ENCODE measurements around the gene RNF187. TPM values are rescaled to one million over a fixed set of nuclear protein-coding genes. Genes with fewer than 3 reads are reported as not detected.
A peak's percentile ranks its signal among the peaks of the same experiment; 100 is the strongest.

The RNF187 gene
- total and polyA plus RNA-seq, 2 of the 4 experiments (the other 2 are of a cell fraction): 14.0 to 55.4 TPM

- H2AFZ ChIP-seq (replicated peaks; ENCODE audit: low read length, poor library complexity): peak overlapping the region; percentile 73
- dilution Hi-C loops (cut with HindIII; ENCODE audit: low sequenced_read_pairs, unreplicated experiment): no loop called here
- 56% methylated on average over 3 of the region's 7 CpGs; no CpG with 5 or more reads in 1 of the 2 experiments for WGBS, 2 experiments (ENCODE audit: extremely low coverage in 2 of 2, insufficient read length in 1 of 2)
These were observed 14.5 kb upstream of the RNF187 start for GRCh38 chr1:228472655-228473054.

More at GRCh38 chr1:228472655-228473054, 14.5 kb upstream of the RNF187 start:
- no peaks in the 10 kb centered on the region for H3K9me3 ChIP-seq (ENCODE audit: control insufficient read depth, insufficient read depth, low read length)
- no peak overlapping the region for H2AK9ac ChIP-seq (replicated peaks; ENCODE audit: low read depth, low read length, poor library complexity)
- TF ChIP-seq MAZ (IDR thresholded peaks at IDR 0.05; ENCODE audit: borderline replicate concordance, low read depth, low read length) (no peak), RCOR1 (IDR thresholded peaks at IDR 0.05; ENCODE audit: insufficient replicate concordance, low read length) (no peak), MXI1 (IDR thresholded peaks at IDR 0.05; ENCODE audit: borderline replicate concordance, low read depth, low read length) (no peak), USF2 (IDR thresholded peaks at IDR 0.05; ENCODE audit: low read depth, low read length) (no peak), CHD1 (IDR thresholded peaks at IDR 0.05; ENCODE audit: low read depth, low read length) (no peak), POLR2A (IDR thresholded peaks at IDR 0.05; ENCODE audit: low read depth, low read length) (no peak), SMC3 (IDR thresholded peaks at IDR 0.05; ENCODE audit: low read depth, low read length) (no peak), RFX5 (IDR thresholded peaks at IDR 0.05; ENCODE audit: low read depth, low read length) (no peak), MAFK (IDR thresholded peaks at IDR 0.05; ENCODE audit: low read depth, low read length) (no peak), BHLHE40 (IDR thresholded peaks at IDR 0.05; ENCODE audit: low read depth, low read length) (no peak), NFE2L2 (IDR thresholded peaks at IDR 0.05; ENCODE audit: low read depth, low read length) (no peak), RAD21 (IDR thresholded peaks at IDR 0.05; ENCODE audit: low read length) (no peak), FOS (IDR thresholded peaks at IDR 0.05; ENCODE audit: low read depth, low read length) (no peak), CEBPB (IDR thresholded peaks at IDR 0.05; ENCODE audit: low read depth, low read length) (no peak)
- TF ChIP-seq, protein P1, sequence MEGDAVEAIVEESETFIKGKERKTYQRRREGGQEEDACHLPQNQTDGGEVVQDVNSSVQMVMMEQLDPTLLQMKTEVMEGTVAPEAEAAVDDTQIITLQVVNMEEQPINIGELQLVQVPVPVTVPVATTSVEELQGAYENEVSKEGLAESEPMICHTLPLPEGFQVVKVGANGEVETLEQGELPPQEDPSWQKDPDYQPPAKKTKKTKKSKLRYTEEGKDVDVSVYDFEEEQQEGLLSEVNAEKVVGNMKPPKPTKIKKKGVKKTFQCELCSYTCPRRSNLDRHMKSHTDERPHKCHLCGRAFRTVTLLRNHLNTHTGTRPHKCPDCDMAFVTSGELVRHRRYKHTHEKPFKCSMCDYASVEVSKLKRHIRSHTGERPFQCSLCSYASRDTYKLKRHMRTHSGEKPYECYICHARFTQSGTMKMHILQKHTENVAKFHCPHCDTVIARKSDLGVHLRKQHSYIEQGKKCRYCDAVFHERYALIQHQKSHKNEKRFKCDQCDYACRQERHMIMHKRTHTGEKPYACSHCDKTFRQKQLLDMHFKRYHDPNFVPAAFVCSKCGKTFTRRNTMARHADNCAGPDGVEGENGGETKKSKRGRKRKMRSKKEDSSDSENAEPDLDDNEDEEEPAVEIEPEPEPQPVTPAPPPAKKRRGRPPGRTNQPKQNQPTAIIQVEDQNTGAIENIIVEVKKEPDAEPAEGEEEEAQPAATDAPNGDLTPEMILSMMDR (conservative IDR thresholded peaks at IDR 0.05; ENCODE audit: low read depth, low read length): no peak
- TF ChIP-seq, protein P2, sequence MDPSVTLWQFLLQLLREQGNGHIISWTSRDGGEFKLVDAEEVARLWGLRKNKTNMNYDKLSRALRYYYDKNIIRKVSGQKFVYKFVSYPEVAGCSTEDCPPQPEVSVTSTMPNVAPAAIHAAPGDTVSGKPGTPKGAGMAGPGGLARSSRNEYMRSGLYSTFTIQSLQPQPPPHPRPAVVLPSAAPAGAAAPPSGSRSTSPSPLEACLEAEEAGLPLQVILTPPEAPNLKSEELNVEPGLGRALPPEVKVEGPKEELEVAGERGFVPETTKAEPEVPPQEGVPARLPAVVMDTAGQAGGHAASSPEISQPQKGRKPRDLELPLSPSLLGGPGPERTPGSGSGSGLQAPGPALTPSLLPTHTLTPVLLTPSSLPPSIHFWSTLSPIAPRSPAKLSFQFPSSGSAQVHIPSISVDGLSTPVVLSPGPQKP (IDR thresholded peaks at IDR 0.05; ENCODE audit: borderline replicate concordance, low read depth, low read length): no peak
- no peak overlapping the region for H2BK120ac ChIP-seq (ENCODE audit: low read depth, low read length)
- H3K14ac ChIP-seq (replicated peaks; ENCODE audit: low read depth, low read length): no peak overlapping the region
- no peaks in the 10 kb centered on the region for H4K20me1 ChIP-seq (ENCODE audit: insufficient read depth, low read length)
- H3K18ac ChIP-seq (ENCODE audit: low read depth, low read length): no peak overlapping the region
- peaks cover 33% of the 10 kb centered on the region for H3K27me3 ChIP-seq (ENCODE audit: control insufficient read depth, insufficient read depth, low read length)
- in situ Hi-C loops (cut with MboI; ENCODE audit: low sequenced_read_pairs) (no loop called here), intact Hi-C loops (cut with micrococcal nuclease) (no loop called here)
- no peak overlapping the region for H4K91ac ChIP-seq (ENCODE audit: insufficient read depth, low read depth, low read length)
- H2BK5ac ChIP-seq (ENCODE audit: low read depth, low read length, poor library complexity, severe bottlenecking): no peak overlapping the region
- H4K5ac ChIP-seq (ENCODE audit: low read depth, low read length): no peak overlapping the region
- no peak overlapping the region for H3K9ac ChIP-seq (ENCODE audit: low read depth, low read length)
- H3K36me3 ChIP-seq (ENCODE audit: control insufficient read depth, insufficient read depth, low read length): no peaks in the 10 kb centered on the region
- ChIA-PET POLR2A (ENCODE audit: unreplicated experiment) (no interaction called here), CTCF (no interaction called here)
- BruUV-seq (replicated peaks): no TSS peak
- no peak overlapping the region for H3K4ac ChIP-seq (ENCODE audit: low read depth, low read length)
- H3K4me3 ChIP-seq (ENCODE audit: insufficient read depth, low read depth, low read length): no peak overlapping the region
- H4K8ac ChIP-seq (ENCODE audit: low read depth in 2 of 2, low read length in 2 of 2): peak overlapping the region in 1 of 2 experiments; percentile 28; a peak in 1 of 4 replicates
- no peak overlapping the region for H2BK15ac ChIP-seq (ENCODE audit: low read depth, low read length)
- H3K4me2 ChIP-seq (ENCODE audit: low read depth, low read length): no peak overlapping the region
- no peaks in the 10 kb centered on the region for H3K79me1 ChIP-seq (ENCODE audit: low read depth in 1 of 2, low read length in 2 of 2)
- ATAC-seq (ENCODE audit: low read depth) (peak; percentile 57; the same call in 1 of the 2 replicates), DNase-seq (peak; percentile 56)
- no peak overlapping the region for H3K23ac ChIP-seq (ENCODE audit: low read depth, low read length)
- no peak overlapping the region for H3K56ac ChIP-seq (ENCODE audit: extremely low read depth, insufficient read depth, low read length)
- no peak overlapping the region for H3K27ac ChIP-seq (ENCODE audit: insufficient read depth, low read length)
- H3K9me1 ChIP-seq (ENCODE audit: insufficient read depth, low read length): no peaks in the 10 kb centered on the region
- H2AK5ac ChIP-seq (ENCODE audit: low read depth, low read length): no peak overlapping the region
- 0 out of 2 replicates have a peak, but pooled peaks cover 1% of the 10 kb centered on the region for H3K4me1 ChIP-seq (ENCODE audit: control insufficient read depth, insufficient read depth, low read length)
- no peak overlapping the region for H2BK20ac ChIP-seq (ENCODE audit: low read depth, low read length)
